ENCODE measurements around the gene PGM5.

The PGM5 gene

GRCh38 chr9:68541568-68541967, 185.2 kb downstream of the PGM5 start:
- no peak for DNase-seq

GRCh38 chr9:68545033-68545705, 188.8 kb downstream of the PGM5 start:
- DNase-seq, result no peak

DNA sequence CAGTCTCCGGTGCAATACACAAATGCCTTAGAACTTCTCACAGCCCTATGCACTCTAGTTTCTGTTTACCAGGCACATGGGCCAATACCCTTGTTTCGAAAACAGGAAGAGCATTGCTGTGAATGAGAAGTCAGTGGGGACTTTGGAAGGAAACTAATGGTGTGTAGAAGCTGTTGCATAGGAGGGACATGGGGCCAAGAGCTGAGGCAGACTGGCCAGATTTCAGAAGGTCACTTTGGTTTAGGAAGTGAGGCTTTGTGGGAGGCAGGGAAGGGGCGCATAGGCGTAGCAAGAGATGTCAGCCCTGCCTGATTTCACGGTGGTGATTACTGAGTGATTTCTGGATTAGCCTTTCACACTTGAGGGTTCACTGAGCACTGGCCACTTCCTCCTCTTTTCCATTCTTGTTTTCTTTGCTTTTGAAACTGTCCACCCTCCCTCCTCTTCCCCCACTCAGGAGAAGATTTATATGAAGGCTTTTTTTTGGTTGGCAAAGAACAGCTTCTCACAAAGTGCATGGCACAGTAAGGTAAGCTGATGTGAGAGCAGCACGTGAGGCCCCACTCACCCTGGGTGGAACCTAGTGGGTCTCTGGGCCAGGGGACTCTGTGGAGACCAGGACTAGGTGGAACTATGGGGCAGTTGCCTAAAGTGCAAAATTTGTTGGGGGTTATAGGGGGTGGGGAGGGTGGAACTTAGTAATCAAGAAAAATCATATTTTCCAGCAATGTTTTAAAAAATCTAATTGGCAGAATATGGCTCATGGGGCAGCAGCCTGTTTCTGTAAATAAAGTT, 190.4 kb downstream of the PGM5 start:
- no peak for DNase-seq

DNA sequence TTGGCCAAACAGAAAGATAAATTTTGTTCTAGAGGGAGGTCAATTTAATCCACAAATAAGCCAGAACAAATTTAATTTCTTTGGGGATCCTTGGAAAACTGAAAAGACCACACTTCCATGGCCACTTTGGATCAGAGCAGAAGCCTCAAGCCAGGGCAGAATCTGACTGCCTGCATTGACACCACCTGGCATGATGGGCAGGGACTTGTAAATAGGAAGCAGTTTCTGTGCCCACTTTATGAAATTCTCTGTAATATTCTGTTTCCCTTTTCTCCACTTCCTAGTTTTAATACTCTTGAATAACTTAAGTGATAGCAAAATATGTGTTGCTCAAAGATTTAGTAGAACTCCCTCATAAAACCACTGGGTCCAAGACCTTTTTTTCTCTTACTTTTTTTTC, 191.0 kb downstream of the PGM5 start:
- DNase-seq, result no peak

GRCh38 chr9:68548241-68548640, 191.8 kb downstream of the PGM5 start:
- DNase-seq, result no peak

- DNase-seq, result no peak
Measured at GRCh38 chr9:68551191-68551590, 194.8 kb downstream of the PGM5 start.

- DNase-seq, result no peak
Measured at GRCh38 chr9:68552700-68553476, 196.5 kb downstream of the PGM5 start.

DNA sequence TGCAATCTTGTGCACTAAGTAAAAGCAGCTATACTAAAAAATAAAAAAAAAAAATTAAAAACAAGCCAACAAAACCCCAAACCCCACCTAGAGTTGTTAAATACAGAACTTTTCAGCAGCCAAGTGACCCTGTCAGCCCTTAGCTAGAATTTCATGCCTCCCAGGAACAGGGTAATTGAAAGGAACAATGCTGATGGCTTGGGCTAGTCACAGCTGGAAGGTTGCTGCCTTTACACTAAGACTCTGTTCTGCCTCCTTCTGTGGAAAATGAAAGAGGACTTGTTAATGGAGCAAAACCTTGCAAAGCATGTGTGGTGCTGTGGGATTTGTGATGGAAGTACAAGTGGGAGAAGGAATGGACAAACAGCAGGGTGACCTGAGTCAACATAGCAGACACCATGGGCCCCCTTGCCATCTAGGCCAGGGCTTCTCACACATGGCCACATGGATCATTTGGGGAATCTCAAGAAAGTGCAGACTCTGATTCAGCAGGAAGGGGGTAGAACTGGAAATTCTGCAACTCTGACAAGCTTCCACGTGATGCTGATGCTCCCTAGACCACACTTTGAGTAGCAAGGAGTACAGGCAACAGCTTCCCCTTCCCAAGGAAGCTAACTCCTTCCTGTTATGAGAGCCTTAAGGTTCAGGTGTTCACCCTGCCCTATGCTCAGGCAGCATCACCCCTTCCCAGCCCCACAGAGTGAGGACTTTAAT, 199.2 kb downstream of the PGM5 start:
- DNase-seq, result no peak

DNA sequence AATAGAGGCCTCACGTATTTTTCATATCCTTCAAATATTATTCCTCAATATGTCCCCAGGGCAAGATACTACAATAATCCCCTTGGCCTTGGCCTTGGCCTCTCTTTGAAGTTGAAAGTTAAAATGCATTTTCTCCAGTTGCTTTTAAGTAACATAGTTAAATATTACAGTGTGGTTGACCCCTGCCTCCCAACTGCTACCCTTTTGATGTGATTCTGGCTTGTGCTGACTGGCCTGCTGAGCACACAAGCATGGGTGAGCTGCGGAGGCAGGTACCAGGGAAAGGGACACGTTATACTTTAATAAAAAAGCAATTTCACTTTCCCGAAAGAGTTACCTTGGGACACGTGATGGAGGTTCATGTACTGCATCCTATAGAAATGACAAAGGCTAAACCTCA, 202.1 kb downstream of the PGM5 start:
- no peak for DNase-seq

DNA sequence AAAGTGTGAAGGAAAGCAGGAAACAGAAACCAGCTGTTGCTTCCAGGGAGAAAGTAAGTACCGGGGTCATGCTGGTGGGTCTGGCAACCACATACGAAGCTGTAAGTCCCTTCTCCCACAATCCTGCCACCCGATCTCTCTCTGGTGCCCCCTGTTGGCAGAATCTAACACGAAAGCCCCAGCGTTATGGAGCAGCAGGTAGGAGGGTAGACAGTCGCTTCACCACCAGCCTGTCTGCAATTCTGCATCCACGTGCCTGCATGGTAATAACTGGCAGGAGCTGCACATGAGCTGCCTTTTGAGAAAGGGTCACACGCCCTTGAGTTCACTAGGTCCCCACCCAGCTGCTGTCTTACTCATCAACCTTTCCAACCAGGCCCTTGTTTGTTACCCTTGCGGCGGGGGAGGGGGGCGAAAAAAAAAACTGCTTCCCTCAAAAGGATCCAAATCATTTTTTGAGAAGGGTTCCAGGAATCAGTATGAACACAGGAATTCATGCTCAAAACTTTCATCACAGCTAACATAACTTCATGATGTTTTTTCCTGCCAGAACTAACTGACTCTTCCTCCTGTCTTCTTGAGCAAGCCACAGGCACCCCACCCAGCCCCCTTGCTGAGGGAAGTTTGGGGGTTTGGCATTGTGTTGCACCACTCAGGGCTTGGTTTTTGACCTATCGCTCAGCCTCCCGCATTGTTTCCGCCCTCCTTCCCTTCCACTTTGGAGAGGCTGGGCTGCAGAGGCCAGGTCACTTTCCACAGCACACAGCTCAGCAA, 203.8 kb downstream of the PGM5 start:
- DNase-seq, result no peak

DNA sequence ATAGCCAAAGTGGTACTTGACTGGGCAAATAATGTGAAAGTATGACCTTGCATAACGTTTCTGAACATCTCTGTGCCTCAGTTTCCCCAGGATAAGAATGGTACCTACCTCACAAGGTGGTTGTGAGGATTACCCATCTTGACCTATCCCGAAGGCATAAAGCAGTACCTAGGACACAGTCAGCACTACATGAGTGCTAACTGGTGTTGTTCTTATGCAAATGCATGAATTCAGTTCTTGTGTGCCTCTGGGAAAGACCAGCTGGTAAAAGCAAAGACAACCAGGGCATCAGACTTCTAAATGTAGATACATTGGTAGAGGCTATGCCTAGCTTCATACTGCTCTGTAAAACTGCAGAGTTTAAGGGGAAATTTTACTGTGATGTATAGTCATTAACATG, 206.1 kb downstream of the PGM5 start:
- no peak for DNase-seq

DNA sequence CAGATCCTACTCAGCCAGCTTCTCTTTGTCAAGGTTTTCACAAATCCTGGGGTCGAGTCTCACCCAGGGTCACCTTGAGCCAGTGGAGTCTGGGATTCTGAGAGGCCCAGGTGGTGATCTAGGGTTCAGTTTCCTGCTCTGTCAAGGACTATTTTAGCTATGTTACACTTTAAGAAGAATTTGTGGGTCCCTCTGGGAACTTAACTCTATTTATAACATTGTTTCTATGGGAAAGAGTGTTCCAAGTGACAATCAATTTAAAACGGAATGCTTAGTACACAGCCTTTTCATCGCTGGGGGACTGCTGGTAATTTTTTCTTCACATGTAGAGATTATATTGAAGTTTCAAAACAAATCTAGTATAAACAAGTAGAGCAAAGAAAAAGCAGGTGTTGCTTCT, 211.2 kb downstream of the PGM5 start:
- DNase-seq, result no peak

GRCh38 chr9:68574150-68574549, 217.7 kb downstream of the PGM5 start:
- DNase-seq, result no peak

DNA sequence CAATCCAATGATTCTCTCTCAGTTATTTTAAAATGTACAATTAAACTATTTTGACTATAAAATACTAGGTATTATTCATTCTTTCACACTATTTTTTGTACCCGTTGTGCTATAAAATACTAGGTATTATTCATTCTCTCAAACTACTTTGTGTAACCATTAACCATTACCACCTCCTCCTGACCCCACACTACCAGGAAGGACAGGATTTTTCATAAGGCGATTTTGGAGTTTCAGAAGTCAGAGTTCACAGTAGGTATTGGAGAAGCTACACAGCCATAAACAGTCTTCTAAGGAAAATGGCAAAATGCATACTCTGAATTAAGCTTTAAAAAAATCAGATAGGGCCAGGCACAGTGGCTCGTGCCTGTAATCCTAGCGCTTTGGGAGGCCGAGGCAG, 219.4 kb downstream of the PGM5 start:
- no peak for DNase-seq

- DNase-seq, result no peak
Measured at GRCh38 chr9:68577774-68578591, 221.6 kb downstream of the PGM5 start.
